ENCODE data around the gene GABRG3. TPM values are rescaled to one million over a fixed set of nuclear protein-coding genes. Genes with fewer than 3 reads are reported as not detected.

GABRG3 gene
- total and polyA plus RNA-seq, 2 experiments from 2014 or later: 0.10 to 1.4 TPM

- TF ChIP-seq ZNF462 (CRISPR knock-in tag; IDR thresholded peaks at IDR 0.05) (no peak), EZH2phosphoT487 (IDR thresholded peaks at IDR 0.05; ENCODE audit: unreplicated experiment) (no peak)
Observed at GRCh38 chr15:27401471-27401870, 430.5 kb downstream of the GABRG3 start (continued).

DNA sequence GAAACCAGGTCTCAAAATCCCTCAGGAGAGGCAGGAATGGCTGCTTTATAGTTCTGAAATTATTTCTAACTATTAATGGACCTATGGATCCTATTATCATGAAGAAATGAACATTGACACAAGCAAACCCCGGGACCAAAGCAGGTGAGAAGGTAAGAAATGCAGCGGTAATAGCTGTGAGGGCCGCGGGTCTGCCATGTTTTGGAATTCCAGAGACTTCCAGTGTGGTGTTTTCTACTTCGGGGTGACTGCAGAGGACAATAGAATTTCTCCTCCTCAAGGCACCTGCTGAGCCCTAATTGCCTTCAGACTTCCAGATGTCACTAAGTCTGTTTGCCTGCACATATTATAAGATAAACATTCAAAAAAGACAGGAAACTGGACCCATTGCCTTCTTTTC, 437.4 kb downstream of the GABRG3 start:
- Mint-ChIP-seq H3K36me3 (ENCODE audit: low read depth) (no peaks in the 10 kb centered on the region), H3K4me3 (no peak overlapping the region), H3K27me3 (ENCODE audit: insufficient read depth, low read depth, poor library complexity) (no peaks in the 10 kb centered on the region), H3K4me1 (peaks cover 17% of the 10 kb centered on the region), H3K9me3 (no peaks in the 10 kb centered on the region), H3K27ac (no peak overlapping the region)
- no peaks in the 10 kb centered on the region; the same call in 1 of the 2 replicates for H3K9me2 ChIP-seq (ENCODE audit: insufficient read depth)
- no peaks in the 10 kb centered on the region for H3F3A ChIP-seq (replicated peaks; ENCODE audit: low read depth)
- no peaks in the 10 kb centered on the region for H4K20me1 ChIP-seq (replicated peaks; ENCODE audit: insufficient read depth)
- DNase-seq (ENCODE audit: low spot score) (no peak), ATAC-seq (no peak)
- no peak overlapping the region for H3K4me3 ChIP-seq
- no peak overlapping the region for H3K27ac ChIP-seq (ENCODE audit: low read depth)
- H3K27me3 ChIP-seq (ENCODE audit: insufficient read depth): no peaks in the 10 kb centered on the region
- H3K79me2 ChIP-seq (replicated peaks; ENCODE audit: insufficient read depth): no peaks in the 10 kb centered on the region
- no peaks in the 10 kb centered on the region for H3K36me3 ChIP-seq (ENCODE audit: insufficient read depth)
- peaks cover 12% of the 10 kb centered on the region for H3K4me1 ChIP-seq (ENCODE audit: insufficient read depth)
- H3K4me2 ChIP-seq: no peak overlapping the region
- no peak overlapping the region for H2AFZ ChIP-seq
- TF ChIP-seq POLR2AphosphoS5 (IDR thresholded peaks at IDR 0.05; ENCODE audit: low read depth): no peak
- TF ChIP-seq STAT1 (IDR thresholded peaks at IDR 0.05; ENCODE audit: unreplicated experiment): no peak
- TF ChIP-seq ETS1 (IDR thresholded peaks at IDR 0.05): no peak
- no peak for TF ChIP-seq ZNF114 (CRISPR knock-in tag; IDR thresholded peaks at IDR 0.05)
- no peak for TF ChIP-seq JUNB (IDR thresholded peaks at IDR 0.05; ENCODE audit: unreplicated experiment)
- no peak for TF ChIP-seq EZH2 (IDR thresholded peaks at IDR 0.05; ENCODE audit: low read depth, unreplicated experiment)
- TF ChIP-seq EZH2phosphoT487 (IDR thresholded peaks at IDR 0.05; ENCODE audit: unreplicated experiment): no peak
- no peak for TF ChIP-seq ZNF462 (CRISPR knock-in tag; IDR thresholded peaks at IDR 0.05)
- no peak for TF ChIP-seq NANOG (IDR thresholded peaks at IDR 0.05; ENCODE audit: borderline replicate concordance)

All from GM23338 (cell line).